Endothelial cell of umbilical vein (primary cell): ENCODE results near the gene CDH22. TPM values are rescaled to one million over a fixed set of nuclear protein-coding genes. Genes with fewer than 3 reads are reported as not detected.

Experiments used
- BruUV-seq: library from RNA; stranded (reverse); fragments of 400-500 nt; replicated peaks from 2 replicates; lab custom pipeline; 2021; lab: Mats Ljungman, UMichigan
- CTCF ChIA-PET: fragments of 300-600, 350-600 bp; sonication (Branson Sonifier 250); formaldehyde crosslinking; loops from one replicate; lab custom pipeline; 2021; ENCODE audit warnings: antibody characterized with exemption, inconsistent platforms; lab: Charles Lee
- POLR2A ChIA-PET: fragments of 300-600, 350-600 bp; sonication (Branson Sonifier 250); formaldehyde crosslinking; loops from one replicate; lab custom pipeline; 2021; ENCODE audit warnings: antibody characterized with exemption, inconsistent platforms; lab: Charles Lee
- DNase-seq: peaks from one replicate; pipeline ENCODE4 v3.0.0-alpha.2; 2011; ENCODE audit warnings: low read depth, low spot score
- FAIRE-seq: peaks from 2 replicates; lab custom pipeline; 2011; peaks lifted over from hg19 to GRCh38; lab: Jason Lieb, UNC
- H2AFZ ChIP-seq: 2 replicates; pipeline ENCODE4 v1.6.0; 2012; ENCODE audit warnings: low read depth, low read length, control low read depth, inconsistent platforms
- H3K27ac ChIP-seq: 2 replicates; pipeline ENCODE4 v1.5.1; 2011; ENCODE audit warnings: low read depth, mild to moderate bottlenecking, control low read depth, low read length, moderate library complexity; ENCODE audit not compliant: insufficient read depth
- H3K27me3 ChIP-seq, 2 experiments: 2 replicates each; pipeline versions ENCODE4 v1.6.0 to v1.6.1; 2011; ENCODE audit warnings: low read length in 2 of 2, mixed read lengths in 1 of 2; ENCODE audit not compliant: control insufficient read depth in 2 of 2, insufficient read depth in 2 of 2
- H3K36me3 ChIP-seq, 2 experiments: 2 replicates in 1 of 2; 3 replicates in 1 of 2; pipeline ENCODE4 v1.5.1; 2011; ENCODE audit warnings: low read length in 2 of 2, mild to moderate bottlenecking in 1 of 2, moderate library complexity in 1 of 2; ENCODE audit not compliant: control insufficient read depth in 2 of 2, insufficient read depth in 2 of 2; ENCODE audit errors: extremely low read depth in 1 of 2
- H3K4me1 ChIP-seq: 3 replicates; pipeline ENCODE4 v1.5.1; 2011; ENCODE audit warnings: mild to moderate bottlenecking, low read length; ENCODE audit not compliant: control insufficient read depth, insufficient read depth; ENCODE audit errors: extremely low read depth
- H3K4me2 ChIP-seq: 2 replicates; pipeline ENCODE4 v1.6.1; 2011; ENCODE audit warnings: low read length, control low read depth, mixed read lengths; ENCODE audit not compliant: insufficient read depth
- H3K4me3 ChIP-seq, 3 experiments: fragments of 200-600 bp in 1 of 3; sonication (generic), shearing (Covaris generic) in 1 of 3; replicated peaks in 1 of 3; 2 replicates each; pipeline ENCODE4 v1.5.1; 2011 to 2016; ENCODE audit warnings: control low read depth in 3 of 3, low read length in 3 of 3, mild to moderate bottlenecking in 2 of 3, inconsistent platforms in 1 of 3, low read depth in 1 of 3, moderate library complexity in 1 of 3; ENCODE audit not compliant: insufficient read depth in 1 of 3
- H3K79me2 ChIP-seq: 2 replicates; pipeline ENCODE4 v1.6.0; 2012; ENCODE audit warnings: low read length, inconsistent platforms; ENCODE audit not compliant: control insufficient read depth, insufficient read depth
- H3K9ac ChIP-seq: replicated peaks from 2 replicates; pipeline ENCODE3; 2011; ENCODE audit warnings: low read length, control low read depth; ENCODE audit not compliant: insufficient read depth; ENCODE audit errors: extremely low read depth
- H3K9me1 ChIP-seq: replicated peaks from 3 replicates; pipeline ENCODE4 v1.6.0; 2011; ENCODE audit warnings: mild to moderate bottlenecking, low read length; ENCODE audit not compliant: control insufficient read depth, insufficient read depth; ENCODE audit errors: extremely low read depth
- H3K9me3 ChIP-seq: replicated peaks from 2 replicates; pipeline ENCODE4 v1.5.1; 2012; ENCODE audit warnings: low read length, inconsistent platforms; ENCODE audit not compliant: control insufficient read depth, insufficient read depth
- H4K20me1 ChIP-seq: replicated peaks from 2 replicates; pipeline ENCODE3; 2011; ENCODE audit warnings: mild to moderate bottlenecking, low read length; ENCODE audit not compliant: control insufficient read depth, insufficient read depth; ENCODE audit errors: extremely low read depth
- CTCF ChIP-seq, 2 donors: IDR thresholded peaks; 1 replicate in 1 of 2; 2 replicates in 1 of 2; pipeline ENCODE4 v1.5.1; 2011; ENCODE audit warnings: low read length in 2 of 2, mild to moderate bottlenecking in 2 of 2, moderate library complexity in 2 of 2, control low read depth in 1 of 2, inconsistent platforms in 1 of 2, low read depth in 1 of 2; ENCODE audit not compliant: insufficient read depth in 1 of 2; ENCODE audit errors: extremely low read depth in 1 of 2
- EZH2 ChIP-seq: IDR thresholded peaks from 2 replicates; pipeline ENCODE4 v1.6.1; 2012; ENCODE audit warnings: borderline replicate concordance, low read depth, mild to moderate bottlenecking, moderate library complexity, low read length, inconsistent platforms; ENCODE audit not compliant: severe bottlenecking
- FOS ChIP-seq: IDR thresholded peaks from 2 replicates; pipeline ENCODE4 v1.6.1; 2011; ENCODE audit warnings: mild to moderate bottlenecking, low read length, moderate library complexity, borderline replicate concordance; ENCODE audit not compliant: insufficient read depth
- GATA2 ChIP-seq: IDR thresholded peaks from 2 replicates; pipeline ENCODE4 v1.7.0; 2011; ENCODE audit warnings: low read depth, mild to moderate bottlenecking, moderate library complexity, mixed read lengths, low read length; ENCODE audit not compliant: insufficient read length, insufficient read depth
- JUN ChIP-seq: IDR thresholded peaks from 2 replicates; pipeline ENCODE4 v1.6.1; 2011; ENCODE audit warnings: borderline replicate concordance, low read depth; ENCODE audit not compliant: insufficient read length, insufficient read depth
- MAX ChIP-seq: IDR thresholded peaks from 2 replicates; pipeline ENCODE4 v1.6.1; 2011; ENCODE audit not compliant: insufficient read depth, insufficient read length
- MYC ChIP-seq: IDR thresholded peaks from one replicate; pipeline ENCODE4 v1.6.1; 2011; ENCODE audit warnings: mild to moderate bottlenecking, low read depth, low read length
- POLR2A ChIP-seq: IDR thresholded peaks from 2 replicates; pipeline ENCODE4 v1.6.1; 2012; ENCODE audit warnings: low read depth, mild to moderate bottlenecking, control low read depth, low read length
- POLR2AphosphoS5 ChIP-seq: IDR thresholded peaks from 2 replicates; pipeline ENCODE4 v1.6.1; 2012; ENCODE audit warnings: low read depth, mild to moderate bottlenecking, control low read depth, low read length, moderate library complexity; ENCODE audit not compliant: insufficient read depth
- dilution Hi-C: fragments of 300-500 bp; cut with MboI; formaldehyde crosslinking; loops from one replicate; pipeline ENCODE4 v1.15.0; 2019; ENCODE audit warnings: low sequenced_read_pairs; ENCODE audit not compliant: extremely low pct_ligation_motif_present
- intact Hi-C: fragments of 100-400 bp; cut with micrococcal nuclease; formaldehyde crosslinking; loops from one replicate; pipeline ENCODE4 v1.10.0; 2022
- polyA plus RNA-seq, 4 experiments: library from polyadenylated mRNA; depleted of rRNA in 3 of 4; stranded (reverse) in 3 of 4; unstranded in 1 of 4; fragments of >200 nt; gene quantifications; 2 replicates each; pipeline versions ENCODE4 v1.2.1 to v1.2.3, GENCODE V29; 2011 to 2012; ENCODE audit warnings: missing spikeins in 1 of 4
- total RNA-seq: library from RNA; stranded (reverse); gene quantifications from 2 replicates; pipeline ENCODE4 v1.2.3, GENCODE V29; 2021

Gene CDH22
- total and polyA plus RNA-seq, 2 donors (not counting 3 experiments of a cell fraction or from before 2014, with no cell fraction given) = not detected

- ChIA-PET POLR2A (no interaction called here), CTCF (no interaction called here)
- DNase-seq (no peak), FAIRE-seq (no peak)
- no peaks in the 10 kb centered on the region for H3K79me2 ChIP-seq
- dilution Hi-C loops = no loop called here
- H3K36me3 ChIP-seq = no peaks in the 10 kb centered on the region
- TF ChIP-seq POLR2A (no peak), EZH2 (no peak), CTCF (IDR thresholded peaks at IDR 0.05; ENCODE audit: extremely low read depth in 1 of 2, insufficient read depth in 1 of 2, low read depth in 1 of 2, low read length in 2 of 2) (no peak), MAX (no peak), MYC (no peak), POLR2AphosphoS5 (no peak), FOS (no peak), JUN (no peak), GATA2 (no peak)
- H3K4me3 ChIP-seq = no peak overlapping the region
- no peaks in the 10 kb centered on the region for H3K9me1 ChIP-seq
- intact Hi-C loops = no loop called here
- BruUV-seq = no TSS peak
- H2AFZ ChIP-seq = no peak overlapping the region
- H3K27ac ChIP-seq = no peak overlapping the region
- no peak overlapping the region for H3K9ac ChIP-seq
- H3K4me2 ChIP-seq = no peak overlapping the region
- no peaks in the 10 kb centered on the region for H3K9me3 ChIP-seq
- no peaks in the 10 kb centered on the region for H4K20me1 ChIP-seq
- no peaks in the 10 kb centered on the region for H3K4me1 ChIP-seq
- H3K27me3 ChIP-seq = no peaks in the 10 kb centered on the region
Measured at GRCh38 chr20:46229478-46230105, 78.7 kb downstream of the CDH22 start.
